Right lobe of liver (tissue), 6 donors: Measurements from ENCODE around the gene NUP58. TPM values are rescaled to one million over a fixed set of nuclear protein-coding genes. Genes with fewer than 3 reads are reported as not detected.

Experiments
- ATAC-seq, 4 donors: fragments of 200-7000 bp; cut with Tn5 transposase; one replicate each; pipeline ENCODE4 v1.9.1; 2020; ENCODE audit warnings: mild to moderate bottlenecking in 4 of 4, moderate library complexity in 4 of 4
- DNase-seq, 3 donors: peaks; one replicate each; pipeline ENCODE4 v3.0.0-alpha.2; 2020
- H3K27ac ChIP-seq, 3 donors: fragments of 200-600 bp; one replicate each; pipeline ENCODE4 v1.8.0; 2022
- H3K27me3 ChIP-seq, 2 donors: fragments of 200-600 bp; one replicate each; pipeline ENCODE4 v1.8.0; 2022
- H3K36me3 ChIP-seq, 4 donors: fragments of 200-600 bp; sonication (generic) in 1 of 4; one replicate each; pipeline versions ENCODE4 v1.5.1 to v1.8.0; 2017 to 2022; ENCODE audit warnings: control low read depth in 1 of 4
- H3K4me1 ChIP-seq, 4 donors: fragments of 200-600 bp; sonication (generic) in 1 of 4; one replicate each; pipeline versions ENCODE4 v1.5.1 to v1.8.0; 2017 to 2022; ENCODE audit warnings: control low read depth in 1 of 4
- H3K4me3 ChIP-seq, 3 donors: fragments of 200-600 bp; one replicate each; pipeline ENCODE4 v1.8.0; 2022
- H3K9me3 ChIP-seq, 4 donors: fragments of 200-600 bp; sonication (generic) in 1 of 4; one replicate each; pipeline versions ENCODE4 v1.5.1 to v1.8.0; 2017 to 2022; ENCODE audit warnings: control low read depth in 1 of 4
- POLR2A ChIP-seq: fragments of 450-650 bp; IDR thresholded peaks from one replicate; pipeline ENCODE4 v1.6.1; 2017; ENCODE audit warnings: antibody characterized with exemption, mild to moderate bottlenecking
- WGBS: methylation state at CpG from one replicate; pipeline ENCODE4 v1.1.6; 2018; ENCODE audit warnings: low coverage, low lambda C conversion rate; ENCODE audit not compliant: insufficient coverage; ENCODE audit errors: missing lambda C conversion rate; 5-methylcytosine and 5-hydroxymethylcytosine counted together
- intact Hi-C, 2 donors: fragments of 100-400 bp; cut with DNase I; formaldehyde crosslinking; loops; one replicate each; pipeline versions ENCODE4 v1.11.2 to v1.14.1; 2022
- total RNA-seq, 6 experiments: library from RNA; depleted of rRNA in 2 of 6; stranded (reverse); fragments of >200 nt in 2 of 6; fragmentation: NEBNext Ultra II Directional in 3 of 6; extraction: Animal tissue kit (Norgen Biotek cat#: 25700) in 3 of 6; gene quantifications; one replicate each; pipeline versions ENCODE4 v1.1.0 to v1.2.4, GENCODE V29; 2016 to 2023
- TF ChIP-seq, protein P1 (sequence below), 4 donors: fragments of 200-600 bp in 3 of 4; fragments of 450-650 bp in 1 of 4; IDR thresholded peaks; one replicate each; pipeline versions ENCODE4 v1.5.1 to v1.8.0; 2016 to 2022; ENCODE audit warnings: antibody characterized with exemption in 4 of 4, mild to moderate bottlenecking in 2 of 4
- donor health status: DM: no; HTN: yes; CAD: no.
- donor health status: DM: no; HTN: no; CAD: no.
- donor health status: DM: no; HTN: no; CAD: no.
- donor health status: DM: no; HTN: yes; CAD: no.
- donor health status: DM: no; HTN: yes; CAD: no.

The NUP58 gene
- total RNA-seq, 6 experiments from 2014 or later: 11.7 to 33.2 (median 21.6) TPM

DNA sequence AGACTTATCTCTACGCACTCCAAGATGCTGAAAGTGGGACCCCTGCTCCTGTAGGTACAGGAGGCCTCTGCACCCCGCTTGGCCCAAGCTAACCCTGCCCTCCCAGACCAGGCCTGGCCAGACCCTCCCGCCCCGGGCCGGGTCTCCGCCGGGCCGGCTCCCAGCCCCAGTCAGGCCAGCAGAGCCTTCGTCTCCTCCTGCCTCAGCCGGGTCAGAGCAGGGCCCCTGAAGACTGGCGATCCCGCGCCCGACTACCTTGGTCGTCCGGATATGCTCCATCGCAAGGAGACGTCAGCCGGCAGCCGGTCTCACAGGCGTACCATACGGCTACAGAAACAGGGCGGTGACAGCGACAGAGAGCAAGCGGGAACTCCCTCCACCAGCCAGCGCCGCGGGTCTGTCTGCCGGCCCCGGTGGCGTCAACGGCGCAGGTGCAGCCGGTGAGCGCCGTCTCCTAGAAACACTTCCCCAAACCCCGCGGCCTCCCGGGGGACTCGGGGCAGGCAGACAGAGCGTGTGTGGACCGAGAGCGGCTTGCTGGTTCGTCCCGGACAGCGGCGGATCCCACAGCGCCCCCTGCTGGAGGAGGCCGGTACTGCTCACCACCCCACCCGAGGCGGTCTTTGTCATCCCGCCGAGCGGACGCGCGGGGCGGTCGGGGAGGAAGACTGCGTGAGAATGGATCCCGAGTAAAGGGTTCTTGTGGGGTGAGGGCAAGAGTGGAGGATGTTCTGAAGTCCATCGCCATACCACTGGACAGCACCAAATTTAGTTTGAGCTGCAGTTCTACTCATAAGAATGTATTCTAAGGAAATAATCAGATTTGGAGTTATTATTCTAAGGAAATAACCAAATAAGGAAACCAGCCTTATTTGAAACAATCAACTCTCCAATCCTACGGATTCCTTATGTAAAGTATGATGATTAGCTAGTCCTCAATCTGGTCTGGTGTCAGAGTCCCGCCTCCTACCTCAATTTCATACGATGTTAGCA is 14.2 kb upstream of the NUP58 start, which contains the start of gene MTMR6:
Gene MTMR6, minus strand, starts transcription at position 520 of the 993 bp plus-strand sequence. Its CDS starts 241 bp downstream, at position 279.
- H3K27me3 ChIP-seq: no peaks in the 10 kb centered on the region
- peak; percentile 79 for TF ChIP-seq POLR2A
- TF ChIP-seq, protein P1, sequence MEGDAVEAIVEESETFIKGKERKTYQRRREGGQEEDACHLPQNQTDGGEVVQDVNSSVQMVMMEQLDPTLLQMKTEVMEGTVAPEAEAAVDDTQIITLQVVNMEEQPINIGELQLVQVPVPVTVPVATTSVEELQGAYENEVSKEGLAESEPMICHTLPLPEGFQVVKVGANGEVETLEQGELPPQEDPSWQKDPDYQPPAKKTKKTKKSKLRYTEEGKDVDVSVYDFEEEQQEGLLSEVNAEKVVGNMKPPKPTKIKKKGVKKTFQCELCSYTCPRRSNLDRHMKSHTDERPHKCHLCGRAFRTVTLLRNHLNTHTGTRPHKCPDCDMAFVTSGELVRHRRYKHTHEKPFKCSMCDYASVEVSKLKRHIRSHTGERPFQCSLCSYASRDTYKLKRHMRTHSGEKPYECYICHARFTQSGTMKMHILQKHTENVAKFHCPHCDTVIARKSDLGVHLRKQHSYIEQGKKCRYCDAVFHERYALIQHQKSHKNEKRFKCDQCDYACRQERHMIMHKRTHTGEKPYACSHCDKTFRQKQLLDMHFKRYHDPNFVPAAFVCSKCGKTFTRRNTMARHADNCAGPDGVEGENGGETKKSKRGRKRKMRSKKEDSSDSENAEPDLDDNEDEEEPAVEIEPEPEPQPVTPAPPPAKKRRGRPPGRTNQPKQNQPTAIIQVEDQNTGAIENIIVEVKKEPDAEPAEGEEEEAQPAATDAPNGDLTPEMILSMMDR (IDR thresholded peaks at IDR 0.05): peak; percentile 100
- DNase-seq (peak; percentile 93 to 95 (median 94)), ATAC-seq (peak; percentile 98 to 99 (median 98))
- 3% methylated on average over 23 of the region's 65 CpGs for whole genome bisulfite sequencing
- no peaks in the 10 kb centered on the region for H3K36me3 ChIP-seq
- intact Hi-C loops: no loop called here
- peaks cover 0 to 7% (median 3%) of the 10 kb centered on the region in 4 donors for H3K4me1 ChIP-seq
- no peaks in the 10 kb centered on the region for H3K9me3 ChIP-seq
- H3K4me3 ChIP-seq: peak within 1 kb of the TSS; percentile 85 to 88 (median 88)
- peak within 1 kb of the TSS; percentile 69 to 94 (median 80) for H3K27ac ChIP-seq

DNA sequence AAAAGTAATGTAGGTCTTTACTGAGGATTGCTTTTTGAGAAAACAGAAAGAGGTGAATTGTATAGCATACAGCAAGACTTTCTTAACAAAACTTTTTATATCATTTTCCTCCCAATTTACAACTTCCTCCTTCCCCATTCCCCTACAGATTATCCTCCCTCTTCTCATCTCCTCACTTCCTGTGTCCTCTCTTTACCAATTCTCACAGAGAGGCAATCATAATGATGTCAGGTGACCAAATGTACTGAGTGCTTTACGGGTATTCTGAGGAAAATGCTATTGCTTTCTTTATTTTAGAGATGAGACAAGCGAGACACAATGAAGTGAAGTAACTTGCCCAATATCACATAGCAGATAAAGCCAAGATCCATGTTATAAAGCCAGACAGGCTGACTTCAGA is 12.5 kb upstream of the NUP58 start:
- 44% methylated on average over 2 of the region's 2 CpGs for WGBS
- intact Hi-C loops: no loop called here

DNA sequence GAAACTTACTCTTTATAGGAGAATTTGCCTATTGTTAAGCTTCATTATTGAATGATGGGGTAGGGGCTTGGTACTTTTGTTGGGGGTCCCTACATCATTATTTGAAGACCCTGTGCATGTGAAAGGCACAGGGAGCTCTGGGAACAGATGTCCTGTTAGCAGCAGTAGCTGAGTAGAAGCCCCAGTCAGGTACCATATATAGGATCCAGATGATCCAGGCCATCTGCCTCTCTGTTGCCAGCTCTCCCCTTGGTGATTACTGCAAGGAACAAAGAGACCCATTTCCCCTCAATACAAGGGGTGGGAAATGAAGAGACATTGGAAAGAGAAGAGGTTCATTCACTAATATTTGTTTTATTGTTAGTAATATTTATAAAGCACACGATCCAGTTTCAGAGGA is 9.7 kb upstream of the NUP58 start:
- no peaks in the 10 kb centered on the region for H3K36me3 ChIP-seq
- no peak overlapping the region for H3K4me3 ChIP-seq
- DNase-seq (no peak), ATAC-seq (no peak)
- no peak overlapping the region for H3K27ac ChIP-seq
- 30% methylated on average over 1 of the region's 1 CpG for WGBS
- TF ChIP-seq, protein P1 (IDR thresholded peaks at IDR 0.05): no peak
- no peak for TF ChIP-seq POLR2A
- intact Hi-C loops: no loop called here
- no peaks in the 10 kb centered on the region for H3K9me3 ChIP-seq
- H3K27me3 ChIP-seq: no peaks in the 10 kb centered on the region
- H3K4me1 ChIP-seq: no peaks in the 10 kb centered on the region

More for the DNA sequence above, 12.5 kb upstream of the NUP58 start:
- Histone ChIP-seq H3K4me3 (no peak overlapping the region), H3K36me3 (no peaks in the 10 kb centered on the region), H3K27me3 (no peaks in the 10 kb centered on the region), H3K9me3 (no peaks in the 10 kb centered on the region), H3K4me1 (peaks cover 0 to 7% (median 3%) of the 10 kb centered on the region in 4 donors), H3K27ac (no peak overlapping the region)
- no peak for DNase-seq
- ATAC-seq: no peak
- TF ChIP-seq, protein P1 (IDR thresholded peaks at IDR 0.05): no peak
- TF ChIP-seq POLR2A: no peak

DNA sequence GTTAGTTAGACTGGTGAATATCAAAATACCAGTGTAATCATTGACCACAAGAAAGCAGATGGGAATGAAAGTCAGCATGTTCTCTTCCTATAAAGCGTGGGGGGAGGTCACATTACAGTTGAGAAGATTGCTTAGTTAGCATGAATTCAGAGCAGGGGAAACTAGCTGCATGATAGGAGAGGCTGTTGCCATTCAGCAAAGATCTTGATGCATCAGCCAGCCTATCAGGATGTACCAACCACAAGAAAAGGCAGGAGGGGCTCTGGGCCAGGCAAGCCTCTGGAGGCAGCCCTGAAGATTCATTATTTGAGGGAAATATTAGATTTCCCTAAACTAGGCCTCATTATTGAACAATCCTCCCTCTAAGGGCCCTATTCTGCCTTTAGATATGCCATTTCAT is 9.1 kb upstream of the NUP58 start:
- no peaks in the 10 kb centered on the region for H3K9me3 ChIP-seq
- intact Hi-C loops: no loop called here
- no peaks in the 10 kb centered on the region for H3K36me3 ChIP-seq
- DNase-seq (no peak), ATAC-seq (peak; percentile 18 to 41 (median 22))
- no peaks in the 10 kb centered on the region for H3K4me1 ChIP-seq
- no peak overlapping the region for H3K27ac ChIP-seq
- no peak for TF ChIP-seq POLR2A
- TF ChIP-seq, protein P1 (IDR thresholded peaks at IDR 0.05): no peak
- H3K4me3 ChIP-seq: no peak overlapping the region
- 20% methylated on average over 1 of the region's 1 CpG for WGBS
- H3K27me3 ChIP-seq: no peaks in the 10 kb centered on the region
